CD4-positive, alpha-beta T cell (primary cell): ENCODE measurements around the gene HHIP. TPM values are rescaled to one million over a fixed set of nuclear protein-coding genes. Genes with fewer than 3 reads are reported as not detected.

ENCODE experiments used
- ATAC-seq: fragments of 200-7000 bp; cut with Tn5 transposase; one replicate; pipeline ENCODE4 v1.10.0; 2022; ENCODE audit warnings: mild to moderate bottlenecking; ENCODE audit not compliant: poor library complexity
- CTCF ChIA-PET: fragments of 350-600 bp; sonication (Branson Sonifier 250); formaldehyde crosslinking; loops from one replicate; lab custom pipeline; 2021; ENCODE audit warnings: antibody characterized with exemption, inconsistent platforms; lab: Charles Lee
- POLR2A ChIA-PET: fragments of 350-600 bp; sonication (Branson Sonifier 250); formaldehyde crosslinking; loops from one replicate; lab custom pipeline; 2021; ENCODE audit warnings: antibody characterized with exemption, inconsistent platforms; lab: Charles Lee
- DNase-seq, 14 experiments: peaks; one replicate each; pipeline ENCODE4 v3.0.0-alpha.2; 2013 to 2020; ENCODE audit warnings: mixed read lengths in 2 of 14
- H3K27ac ChIP-seq, 2 donors: one replicate each; pipeline versions ENCODE4 v1.5.1 to v1.7.0; 2013; ENCODE audit warnings: low read length in 2 of 2, low read depth in 1 of 2, mild to moderate bottlenecking in 1 of 2
- H3K27me3 ChIP-seq, 2 experiments: 1 replicate in 1 of 2; 2 replicates in 1 of 2; pipeline versions ENCODE4 v1.6.1 to v1.7.0; 2013; ENCODE audit warnings: low read length in 2 of 2, control low read depth in 1 of 2, mild to moderate bottlenecking in 1 of 2, moderate library complexity in 1 of 2; ENCODE audit not compliant: insufficient read depth in 2 of 2, control insufficient read depth in 1 of 2
- H3K36me3 ChIP-seq: one replicate; pipeline ENCODE4 v1.6.1; 2013; ENCODE audit warnings: low read length, control low read depth; ENCODE audit not compliant: insufficient read depth
- H3K4me1 ChIP-seq: one replicate; pipeline ENCODE4 v1.6.1; 2013; ENCODE audit warnings: low read length, control low read depth; ENCODE audit not compliant: insufficient read depth
- H3K4me3 ChIP-seq: one replicate; pipeline ENCODE4 v1.5.1; 2013; ENCODE audit warnings: mild to moderate bottlenecking, low read length, moderate library complexity
- H3K9me3 ChIP-seq, 2 experiments: 1 replicate in 1 of 2; 2 replicates in 1 of 2; pipeline versions ENCODE4 v1.6.1 to v1.7.0; 2013; ENCODE audit warnings: low read length in 2 of 2, mild to moderate bottlenecking in 2 of 2, control low read depth in 1 of 2, moderate library complexity in 1 of 2; ENCODE audit not compliant: control insufficient read depth in 1 of 2, insufficient read depth in 1 of 2
- H3K27ac Mint-ChIP-seq: one replicate; pipeline ENCODE4 v1.8.0; 2020; ENCODE audit warnings: mixed read lengths
- H3K27me3 Mint-ChIP-seq: one replicate; pipeline ENCODE4 v1.8.0; 2021; ENCODE audit warnings: mixed read lengths
- H3K36me3 Mint-ChIP-seq: one replicate; pipeline ENCODE4 v1.8.0; 2021; ENCODE audit warnings: low read depth, mixed read lengths
- H3K4me1 Mint-ChIP-seq: one replicate; pipeline ENCODE4 v1.8.0; 2021; ENCODE audit warnings: low read depth, mixed read lengths
- H3K4me3 Mint-ChIP-seq: one replicate; pipeline ENCODE4 v1.8.0; 2020; ENCODE audit warnings: mild to moderate bottlenecking, mixed read lengths
- H3K9me3 Mint-ChIP-seq: one replicate; pipeline ENCODE4 v1.8.0; 2020; ENCODE audit warnings: mixed read lengths
- CTCF ChIP-seq: fragments of 200-600 bp; IDR thresholded peaks from one replicate; pipeline ENCODE4 v1.8.0; 2022; ENCODE audit warnings: antibody characterized with exemption, mild to moderate bottlenecking
- intact Hi-C, 2 experiments: fragments of 100-400 bp; cut with DNase I in 1 of 2; cut with micrococcal nuclease in 1 of 2; formaldehyde crosslinking; loops; one replicate each; pipeline versions ENCODE4 v1.15.1 to v1.9.0; 2023 to 2025; cut with DNase I, micrococcal nuclease
- total RNA-seq, 174 experiments: library from RNA in 2 of 174; stranded (reverse) in 2 of 174; gene quantifications; one replicate each; pipeline ENCODE4 v1.2.3 and lab custom pipeline; 2021 to 2026

The HHIP gene
- total RNA-seq, 2 experiments from 2014 or later = not detected

GRCh38 chr4:144748814-144749555 is 103.0 kb downstream of the HHIP start:
- H3K4me1 ChIP-seq = no peaks in the 10 kb centered on the region
- H3K4me1 Mint-ChIP-seq = no peaks in the 10 kb centered on the region
- no peaks in the 10 kb centered on the region for H3K9me3 ChIP-seq
- POLR2A ChIA-PET = no interaction called here
- DNase-seq = no peak
- CTCF ChIA-PET = no interaction called here
- no peak overlapping the region for H3K27ac Mint-ChIP-seq
- TF ChIP-seq CTCF = no peak
- no peaks in the 10 kb centered on the region for H3K27me3 ChIP-seq
- no peak for ATAC-seq
- no peaks in the 10 kb centered on the region for H3K36me3 Mint-ChIP-seq
- intact Hi-C loops = no loop called here
- H3K4me3 ChIP-seq = no peak overlapping the region
- H3K36me3 ChIP-seq = no peaks in the 10 kb centered on the region
- no peak overlapping the region for H3K4me3 Mint-ChIP-seq
- peaks cover 5% of the 10 kb centered on the region for H3K9me3 Mint-ChIP-seq
- H3K27me3 Mint-ChIP-seq = no peaks in the 10 kb centered on the region
- H3K27ac ChIP-seq = no peak overlapping the region

GRCh38 chr4:144750348-144750747 is 104.4 kb downstream of the HHIP start:
- no peak overlapping the region for H3K27ac Mint-ChIP-seq
- no peaks in the 10 kb centered on the region for H3K27me3 ChIP-seq
- ATAC-seq (no peak), DNase-seq (no peak)
- no peaks in the 10 kb centered on the region for H3K4me1 ChIP-seq
- no peaks in the 10 kb centered on the region for H3K9me3 ChIP-seq
- TF ChIP-seq CTCF = no peak
- peaks cover 5% of the 10 kb centered on the region for H3K9me3 Mint-ChIP-seq
- ChIA-PET POLR2A (no interaction called here), CTCF (no interaction called here)
- H3K36me3 Mint-ChIP-seq = no peaks in the 10 kb centered on the region
- intact Hi-C loops = no loop called here
- no peak overlapping the region for H3K4me3 Mint-ChIP-seq
- no peak overlapping the region for H3K4me3 ChIP-seq
- H3K4me1 Mint-ChIP-seq = no peaks in the 10 kb centered on the region
- no peaks in the 10 kb centered on the region for H3K27me3 Mint-ChIP-seq
- H3K36me3 ChIP-seq = no peaks in the 10 kb centered on the region
- no peak overlapping the region for H3K27ac ChIP-seq

DNA sequence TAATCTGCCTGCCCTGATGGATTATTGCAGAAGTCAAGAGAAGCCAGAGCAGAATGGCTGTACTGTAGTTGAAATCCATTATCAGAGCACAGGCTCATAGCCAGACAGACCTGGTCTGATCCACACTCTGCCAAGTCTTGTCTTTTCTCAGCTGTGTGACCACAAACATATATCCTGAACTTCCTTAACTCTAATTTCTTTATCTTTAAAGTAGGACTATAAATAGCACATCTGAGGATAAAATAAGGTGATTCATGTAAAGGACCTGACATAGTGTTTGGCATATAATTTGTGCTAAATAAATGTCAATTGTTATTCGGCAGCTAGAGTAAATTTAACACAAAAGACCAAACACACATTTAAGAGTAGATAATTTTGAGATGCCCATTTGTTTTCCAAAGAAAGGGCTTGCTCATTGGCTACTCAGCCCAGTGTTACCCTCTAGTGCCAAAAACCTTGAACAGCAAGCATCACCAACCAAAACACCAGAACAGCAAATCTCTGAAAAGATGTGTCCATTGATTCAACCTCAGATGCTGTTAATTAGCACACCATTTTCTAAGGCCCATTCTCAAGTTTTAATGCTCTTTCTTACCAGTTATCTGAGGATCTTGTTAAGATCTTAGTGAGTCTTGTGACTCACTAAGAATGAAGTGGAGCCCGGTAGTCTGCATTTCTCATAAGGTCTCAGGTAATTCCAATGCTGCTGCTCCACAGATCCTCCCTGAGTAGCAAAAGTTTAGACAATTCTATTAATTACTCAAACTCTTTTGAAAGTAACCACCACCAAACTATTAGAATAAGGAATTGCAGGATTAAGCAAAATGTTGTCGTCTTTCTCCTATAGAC is 108.8 kb downstream of the HHIP start:
- ChIA-PET POLR2A (no interaction called here), CTCF (no interaction called here)
- H3K27me3 ChIP-seq = no peaks in the 10 kb centered on the region
- Mint-ChIP-seq H3K36me3 (no peaks in the 10 kb centered on the region), H3K27me3 (no peaks in the 10 kb centered on the region), H3K4me1 (no peaks in the 10 kb centered on the region), H3K27ac (no peak overlapping the region), H3K4me3 (no peak overlapping the region), H3K9me3 (peaks cover 2% of the 10 kb centered on the region)
- ATAC-seq (no peak), DNase-seq (no peak)
- H3K36me3 ChIP-seq = no peaks in the 10 kb centered on the region
- H3K27ac ChIP-seq = no peak overlapping the region
- H3K9me3 ChIP-seq = peaks cover 0 to 3% of the 10 kb centered on the region in 2 experiments
- intact Hi-C loops = no loop called here
- H3K4me3 ChIP-seq = no peak overlapping the region
- TF ChIP-seq CTCF = no peak
- H3K4me1 ChIP-seq = no peaks in the 10 kb centered on the region
